Stimulated activated CD4-positive, alpha-beta T cell treated with anti-CD3 and anti-CD28 coated beads, Interleukin-2, amount 100 ng/mL, for 4 hours (primary cell): ENCODE measurements around the gene PLOD3.

Experiments
- DNase-seq: peaks from one replicate; pipeline ENCODE4 v3.0.0-alpha.2; 2020; ENCODE audit warnings: low read depth

Gene PLOD3

DNA sequence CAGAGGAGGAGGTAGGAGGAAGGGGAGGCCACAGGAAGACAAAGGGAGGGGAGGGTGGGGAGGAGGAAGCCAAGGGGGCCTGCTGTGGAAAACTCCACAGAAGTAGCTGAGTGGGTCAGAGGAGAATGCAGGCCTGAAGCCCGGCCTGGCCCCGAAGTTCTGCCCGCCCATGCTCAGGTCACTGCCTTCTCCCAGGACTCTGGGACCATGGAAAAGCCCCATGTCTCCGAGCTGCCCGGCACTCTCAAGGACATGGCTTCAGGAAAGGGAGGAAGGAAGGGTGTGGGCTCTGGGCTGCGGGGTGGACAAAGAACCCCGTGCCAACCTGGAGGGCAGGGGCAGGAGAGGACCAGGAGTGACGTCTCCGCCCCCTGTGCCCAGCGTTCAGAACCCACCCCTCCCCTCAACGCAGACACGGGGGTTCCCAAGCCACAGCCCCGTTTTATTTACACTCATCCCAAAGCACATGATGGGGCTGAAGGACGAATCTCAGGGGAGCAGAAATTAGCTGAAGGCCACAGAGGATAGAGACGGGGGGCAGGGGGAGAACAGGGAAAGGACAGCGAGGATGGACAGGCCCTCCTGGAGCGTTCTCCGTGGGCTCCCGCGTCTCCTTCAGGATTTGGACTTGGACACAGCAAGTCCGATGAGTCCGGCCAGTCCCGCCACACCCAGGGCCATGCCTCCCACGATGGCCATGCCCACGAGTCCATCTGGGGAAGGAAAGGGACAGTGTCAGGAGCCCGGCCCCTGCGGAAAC, 22.0 kb upstream of the PLOD3 start:
- no peak for DNase-seq

DNA sequence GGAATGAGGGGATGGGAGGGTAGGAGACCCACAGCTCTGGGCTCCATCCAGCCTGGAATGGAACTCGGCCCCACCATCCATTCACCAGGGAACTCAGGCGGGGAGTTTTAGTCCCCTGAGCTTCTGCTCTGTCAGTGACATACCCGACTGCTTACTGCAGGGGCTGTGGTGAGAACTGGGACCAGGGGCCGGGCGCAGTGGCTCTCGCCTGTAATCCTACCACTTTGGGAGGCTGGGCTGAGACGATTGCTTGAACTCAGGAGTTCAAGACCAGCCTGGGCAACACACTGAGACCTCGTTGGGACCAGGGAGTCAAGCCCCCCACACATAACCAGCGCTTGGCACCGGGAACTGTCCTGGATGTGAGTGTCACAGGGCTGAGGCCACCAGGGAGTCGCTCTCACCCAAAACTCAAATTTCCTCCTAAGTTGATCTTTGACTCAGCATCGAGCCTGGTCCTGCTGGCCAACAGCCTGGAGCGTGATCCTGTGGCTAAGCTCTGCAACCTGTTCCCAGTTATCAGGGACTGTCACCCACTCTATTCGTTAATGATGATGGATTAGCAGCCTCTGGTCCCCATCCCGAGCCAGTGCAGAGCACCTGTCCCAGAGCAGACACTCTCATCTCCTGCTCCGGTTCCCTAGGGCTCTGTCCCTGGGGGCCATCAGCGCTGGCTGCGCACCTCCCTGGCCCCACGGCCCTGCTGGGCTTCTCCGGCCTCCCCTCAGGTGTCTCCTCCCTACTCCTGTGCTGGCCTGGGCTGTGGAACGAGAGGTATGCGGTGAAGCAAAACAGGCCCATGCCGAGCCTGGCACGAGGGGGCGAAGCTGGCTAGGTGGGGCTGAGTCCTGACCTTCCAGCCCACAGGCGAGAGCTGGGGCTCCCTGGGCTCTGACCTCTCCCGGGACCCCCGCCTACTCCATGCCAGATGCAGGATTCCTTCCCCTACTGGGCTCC, 21.1 kb upstream of the PLOD3 start:
- DNase-seq, result no peak

DNA sequence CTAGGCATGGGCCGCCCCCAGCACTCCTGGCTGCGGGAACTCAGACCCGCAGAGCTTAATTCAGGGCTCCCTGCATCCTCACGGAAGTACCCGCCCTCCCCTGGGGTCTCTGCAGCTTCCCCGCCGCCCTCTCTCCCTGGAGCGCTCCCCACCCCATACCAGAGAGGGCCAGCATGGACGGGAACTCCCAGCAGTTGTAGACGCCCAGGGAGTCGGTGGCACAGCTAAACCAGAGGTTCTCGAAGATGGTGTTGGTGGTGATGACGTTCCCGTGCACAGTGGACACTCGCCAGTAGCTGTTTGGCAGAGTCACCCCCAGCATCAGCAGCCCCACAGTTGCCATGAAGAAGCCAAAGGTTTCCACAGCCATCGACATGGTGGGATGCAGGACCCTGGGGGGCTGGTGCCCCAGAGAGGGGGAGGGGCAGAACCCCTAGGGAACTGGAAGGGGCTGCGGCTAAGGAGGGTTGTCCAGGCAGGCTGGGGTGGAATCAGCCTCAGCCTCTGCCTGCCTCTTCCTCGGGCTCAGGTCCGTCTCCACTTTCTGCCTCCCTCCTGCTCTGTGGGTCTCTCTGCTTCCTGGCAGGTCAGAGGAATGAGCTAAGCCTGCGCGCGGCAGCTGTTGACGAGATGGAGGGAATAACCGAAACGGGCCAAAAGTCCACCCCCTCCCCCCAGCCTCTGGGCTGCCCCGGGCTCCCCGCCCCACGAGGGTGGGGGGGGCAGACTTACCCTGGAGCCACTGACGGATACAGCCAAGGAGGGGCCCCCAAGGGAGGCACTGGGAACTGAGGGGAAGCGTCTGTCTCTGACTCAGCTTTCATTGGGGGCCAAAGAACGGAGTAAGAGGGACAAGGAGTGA, 20.1 kb upstream of the PLOD3 start, which contains the start of gene CLDN15:
CLDN15 (minus strand) TSS at position 597 of the 862 bp plus-strand sequence; CDS start at position 376, 221 bp downstream.
- no peak for DNase-seq

DNA sequence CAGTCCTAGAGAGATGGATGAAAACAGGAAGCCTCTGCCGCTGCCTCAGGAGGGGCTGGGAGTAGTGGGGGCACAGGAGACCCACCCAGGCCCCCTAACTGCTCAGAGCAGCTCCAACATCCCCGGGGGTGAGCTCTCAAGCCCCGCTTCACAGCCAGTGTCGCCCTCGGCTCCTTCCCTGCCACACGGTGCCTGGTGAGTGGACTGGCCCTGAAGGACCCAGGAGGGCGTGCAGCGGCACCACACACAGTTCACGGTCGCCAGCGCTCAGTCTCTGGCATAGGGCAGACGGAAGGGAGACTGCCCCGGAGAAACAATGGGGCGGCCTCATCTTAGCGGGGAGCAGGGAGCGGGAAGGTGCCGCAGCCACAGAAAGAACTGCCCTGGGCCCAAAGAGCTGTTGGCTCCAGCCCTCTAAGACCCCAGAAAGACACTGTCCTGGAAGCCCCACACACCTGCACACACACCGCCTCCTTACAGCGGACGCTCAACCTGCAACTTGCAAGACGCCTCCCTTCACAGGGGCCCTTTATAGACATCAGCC, 19.0 kb upstream of the PLOD3 start:
- DNase-seq, result no peak

DNA sequence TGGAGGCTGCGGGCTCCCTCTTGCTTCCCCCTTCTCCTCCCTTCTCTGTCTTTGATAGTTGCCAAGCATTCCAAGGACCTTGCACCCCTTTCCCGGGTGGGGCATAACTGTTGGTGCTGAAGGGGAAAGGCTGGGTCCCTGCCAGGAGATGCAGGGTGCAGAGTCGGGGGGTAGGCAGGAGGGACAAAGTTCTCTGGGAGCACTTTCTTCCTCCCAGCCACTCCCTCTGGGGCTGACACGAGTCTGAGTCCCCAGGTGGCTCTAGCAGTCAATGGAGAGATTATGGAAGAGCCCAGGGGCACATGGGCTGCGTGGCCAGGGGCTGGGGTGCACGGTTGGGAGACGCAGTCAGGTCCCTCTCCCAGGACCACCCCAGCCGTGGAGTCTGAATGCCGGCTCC, 18.1 kb upstream of the PLOD3 start:
- DNase-seq, result no peak

DNA sequence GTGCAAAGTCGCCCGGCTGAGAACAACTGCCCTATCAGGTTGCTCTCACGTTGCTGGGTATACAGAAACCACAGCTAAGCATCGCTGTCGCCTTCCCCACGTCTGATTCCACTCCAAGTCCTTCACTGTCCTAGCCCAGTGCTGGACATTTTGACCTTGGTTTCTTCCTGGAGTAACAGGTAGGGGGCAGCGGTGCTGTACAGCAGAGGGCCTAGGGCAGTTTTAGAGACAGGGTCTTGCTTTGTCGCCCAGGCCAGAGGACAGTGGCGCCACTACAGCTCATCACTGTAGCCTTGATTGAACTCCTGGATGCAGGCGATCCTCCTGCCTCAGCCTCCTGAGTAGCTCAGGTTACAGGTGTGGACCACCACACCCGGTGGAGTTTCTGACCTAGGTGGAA, 17.7 kb upstream of the PLOD3 start:
- DNase-seq, result no peak

DNA sequence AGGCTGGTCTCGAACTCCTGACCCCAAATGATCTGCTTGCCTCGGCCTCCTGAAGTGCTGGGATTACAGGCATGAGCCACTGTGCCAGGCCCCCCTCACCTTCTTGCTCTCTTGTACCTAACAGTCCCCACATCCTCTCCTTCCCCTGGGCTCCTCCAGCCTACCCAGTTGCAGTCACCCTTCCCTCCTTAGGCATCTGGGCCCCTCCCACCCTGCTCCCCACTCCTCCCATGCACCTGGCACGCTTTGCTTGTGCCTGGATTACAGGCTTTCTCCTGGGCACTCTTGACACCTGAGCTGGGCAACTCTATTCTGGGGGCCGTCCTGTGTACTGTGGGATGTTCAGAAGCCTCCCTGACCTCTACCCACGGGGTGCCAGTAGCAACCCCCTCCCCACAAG, 17.3 kb upstream of the PLOD3 start:
- DNase-seq, result no peak

DNA sequence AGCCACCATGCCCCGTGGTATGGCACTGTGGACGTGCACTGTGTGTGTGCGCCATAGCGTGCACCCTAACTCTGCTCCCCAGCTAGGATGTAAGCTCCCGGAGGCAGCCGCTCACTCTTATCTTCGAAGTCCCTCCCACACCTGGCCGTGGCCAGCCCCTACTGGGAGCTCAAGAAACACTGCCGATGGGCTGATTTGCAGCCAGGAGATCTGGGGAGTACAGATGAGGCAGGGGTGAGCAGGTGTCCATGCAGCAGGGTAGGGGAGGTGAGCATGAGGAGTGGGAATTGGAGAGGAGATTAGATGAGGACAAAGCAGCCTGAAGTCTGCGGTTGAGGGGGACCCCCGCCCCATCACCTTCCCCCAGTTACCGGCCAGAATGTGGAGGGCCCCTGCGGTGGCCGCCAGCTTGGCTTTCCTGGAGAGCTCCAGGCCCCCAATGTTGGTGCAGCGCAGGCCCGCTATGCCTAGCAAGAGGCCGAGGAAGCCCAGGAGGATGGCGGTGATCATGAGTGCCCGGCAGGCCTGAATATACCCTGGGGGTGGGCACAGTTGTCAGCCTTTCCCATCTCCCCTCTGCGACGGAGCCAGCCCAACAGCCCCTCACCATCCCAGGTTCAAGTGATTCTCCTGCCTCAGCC, 16.6 kb upstream of the PLOD3 start:
- DNase-seq, result no peak

DNA sequence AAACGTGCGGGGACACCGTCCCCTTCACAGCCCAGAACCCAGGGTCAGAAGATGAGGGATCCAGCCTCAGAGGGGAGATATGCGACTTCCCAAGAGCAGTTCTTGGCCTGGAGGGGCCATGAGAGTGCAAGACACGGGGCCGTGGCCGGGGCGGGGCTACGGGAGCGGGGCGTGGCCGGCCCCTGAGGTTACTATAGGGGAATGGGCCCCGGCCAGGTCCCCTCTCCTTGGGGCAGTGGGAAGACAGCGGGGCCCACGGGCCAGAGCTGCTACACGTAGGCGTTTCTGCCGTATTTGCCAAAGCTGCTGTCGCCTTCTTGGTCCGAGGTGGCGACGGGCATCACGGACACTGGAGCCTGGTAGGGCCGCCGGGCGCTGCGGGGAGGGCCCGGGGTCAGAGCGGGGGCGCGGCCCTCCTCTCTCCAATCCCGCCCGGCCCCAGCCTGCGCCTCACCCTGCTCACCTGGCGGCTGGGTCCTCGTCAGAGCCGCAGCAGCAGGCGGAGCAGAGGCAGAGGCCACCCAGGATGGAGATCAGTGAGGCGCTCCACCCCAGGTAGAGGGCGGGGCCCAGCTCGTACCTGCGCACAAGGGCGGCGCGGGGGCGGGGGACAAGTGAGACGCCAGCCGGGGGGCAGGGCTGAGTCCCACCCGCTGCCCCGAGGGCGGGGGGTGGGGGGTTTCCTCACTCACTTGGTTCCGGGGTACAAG, 14.9 kb upstream of the PLOD3 start:
- DNase-seq, result no peak

DNA sequence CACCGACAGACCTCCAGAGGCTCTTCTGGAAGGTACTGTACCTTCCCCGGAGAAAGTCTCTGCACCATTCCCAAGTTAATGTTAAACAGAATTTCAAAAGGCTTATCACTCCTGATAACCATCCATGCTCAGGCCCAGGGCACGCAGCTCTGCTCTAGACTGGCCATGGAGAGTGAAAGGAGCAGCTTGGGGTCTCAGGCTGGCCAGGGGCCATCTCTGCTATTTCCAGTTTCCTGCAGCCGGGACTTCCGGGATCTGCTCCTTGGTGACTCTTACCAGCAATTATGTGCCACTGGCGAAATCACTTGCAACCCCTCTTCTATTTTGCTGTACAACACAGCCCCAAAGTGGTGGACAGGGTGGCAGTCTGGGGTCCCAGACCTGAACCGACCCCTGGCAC, 14.3 kb upstream of the PLOD3 start:
- no peak for DNase-seq

DNA sequence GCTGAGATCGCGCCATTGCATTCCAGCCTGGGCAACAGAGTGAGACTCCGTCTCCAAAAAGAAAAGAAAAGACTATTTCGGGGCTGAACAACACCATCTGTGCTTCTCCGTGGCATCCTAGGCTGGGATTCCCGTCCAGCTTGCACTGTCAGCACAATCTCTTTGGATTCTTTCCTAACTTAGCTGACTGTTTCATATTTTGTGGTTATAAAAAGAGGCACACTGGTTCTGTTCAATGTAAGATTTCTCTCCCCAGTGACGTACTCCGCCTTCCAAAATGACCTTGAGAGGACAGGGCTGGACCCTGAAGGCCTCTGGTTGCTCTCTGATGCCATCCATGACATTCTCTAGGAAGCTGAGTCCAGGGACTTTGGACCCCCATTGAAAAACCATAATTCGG, 9.3 kb upstream of the PLOD3 start:
- no peak for DNase-seq

DNA sequence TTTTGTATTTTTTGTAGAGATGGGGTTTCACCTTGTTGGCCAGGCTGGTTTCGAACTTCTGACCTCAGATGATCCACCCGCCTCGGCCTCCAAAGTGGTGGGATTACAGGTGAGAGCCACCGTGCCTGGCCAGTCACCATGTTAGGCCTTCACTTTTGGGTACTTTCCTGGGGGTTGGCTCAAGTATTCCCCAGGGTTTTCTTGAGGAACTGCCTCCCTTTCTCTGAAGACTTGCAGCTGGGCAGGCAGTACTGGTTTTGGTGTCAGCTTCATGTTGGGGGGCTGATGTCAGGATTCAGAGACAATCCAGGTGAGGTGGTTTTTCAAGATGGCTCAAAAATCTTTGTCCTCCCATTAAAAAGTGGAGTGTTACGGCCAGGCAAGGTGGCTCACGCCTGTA, 8.3 kb upstream of the PLOD3 start:
- DNase-seq, result no peak

DNA sequence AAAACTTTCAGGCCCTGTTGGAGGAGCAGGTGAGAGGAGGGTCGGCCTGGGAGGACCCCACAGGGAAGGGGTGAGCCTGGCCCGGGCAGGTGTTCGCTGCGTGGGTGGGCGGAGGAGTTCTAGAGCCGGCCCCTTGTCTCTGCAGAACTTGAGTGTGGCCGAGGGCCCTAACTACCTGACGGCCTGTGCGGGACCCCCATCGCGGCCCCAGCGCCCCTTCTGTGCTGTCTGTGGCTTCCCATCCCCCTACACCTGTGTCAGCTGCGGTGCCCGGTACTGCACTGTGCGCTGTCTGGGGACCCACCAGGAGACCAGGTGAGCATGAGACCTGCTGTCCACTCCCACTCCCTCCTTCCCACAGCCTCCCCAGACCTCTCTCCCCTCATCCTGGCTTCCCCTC, 6.1 kb upstream of the PLOD3 start:
- DNase-seq, result no peak

DNA sequence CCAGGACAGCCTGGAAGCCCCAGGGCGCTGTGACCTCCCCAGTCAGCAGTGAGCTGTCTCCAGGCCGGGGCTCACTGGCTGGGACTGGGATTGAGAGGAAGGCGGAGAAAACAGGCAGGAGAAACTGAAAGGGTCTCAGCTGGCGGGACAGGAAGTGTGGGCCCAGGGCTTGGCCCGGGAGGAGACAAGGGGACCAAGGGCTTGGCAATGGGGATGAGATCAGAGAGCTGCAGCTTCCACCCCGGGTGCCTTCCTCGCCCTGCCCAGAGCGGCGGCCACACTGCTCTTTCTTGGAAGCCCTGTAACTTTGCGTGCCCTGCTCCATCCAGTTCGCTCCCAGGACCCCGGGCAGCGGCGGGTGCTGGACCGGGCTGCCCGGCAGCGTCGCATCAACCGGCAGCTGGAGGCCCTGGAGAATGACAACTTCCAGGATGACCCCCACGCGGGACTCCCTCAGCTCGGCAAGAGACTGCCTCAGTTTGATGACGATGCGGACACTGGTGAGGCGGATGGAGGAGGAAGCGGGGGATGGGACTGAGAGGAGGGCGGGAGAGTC, 5.0 kb upstream of the PLOD3 start:
- no peak for DNase-seq

DNA sequence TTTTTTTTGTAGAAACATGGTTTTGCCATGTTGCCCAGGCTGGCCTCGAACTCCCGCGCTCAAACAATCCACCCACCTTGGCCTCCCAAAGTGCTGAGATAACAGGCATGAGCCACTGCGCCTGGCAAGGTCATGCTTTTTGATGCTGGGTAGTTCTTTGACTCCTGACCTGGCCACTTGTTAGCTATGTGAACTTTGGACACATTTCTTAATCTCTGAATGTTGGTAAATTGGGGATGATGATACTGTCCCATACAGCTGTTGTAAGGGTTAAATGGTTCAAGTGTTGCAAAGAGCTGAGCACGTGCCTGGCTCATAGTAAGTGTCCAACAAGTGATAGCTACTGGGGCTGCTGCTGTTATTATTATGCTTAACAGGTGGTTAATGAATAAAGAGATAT, 2.9 kb upstream of the PLOD3 start:
- DNase-seq, result no peak

DNA sequence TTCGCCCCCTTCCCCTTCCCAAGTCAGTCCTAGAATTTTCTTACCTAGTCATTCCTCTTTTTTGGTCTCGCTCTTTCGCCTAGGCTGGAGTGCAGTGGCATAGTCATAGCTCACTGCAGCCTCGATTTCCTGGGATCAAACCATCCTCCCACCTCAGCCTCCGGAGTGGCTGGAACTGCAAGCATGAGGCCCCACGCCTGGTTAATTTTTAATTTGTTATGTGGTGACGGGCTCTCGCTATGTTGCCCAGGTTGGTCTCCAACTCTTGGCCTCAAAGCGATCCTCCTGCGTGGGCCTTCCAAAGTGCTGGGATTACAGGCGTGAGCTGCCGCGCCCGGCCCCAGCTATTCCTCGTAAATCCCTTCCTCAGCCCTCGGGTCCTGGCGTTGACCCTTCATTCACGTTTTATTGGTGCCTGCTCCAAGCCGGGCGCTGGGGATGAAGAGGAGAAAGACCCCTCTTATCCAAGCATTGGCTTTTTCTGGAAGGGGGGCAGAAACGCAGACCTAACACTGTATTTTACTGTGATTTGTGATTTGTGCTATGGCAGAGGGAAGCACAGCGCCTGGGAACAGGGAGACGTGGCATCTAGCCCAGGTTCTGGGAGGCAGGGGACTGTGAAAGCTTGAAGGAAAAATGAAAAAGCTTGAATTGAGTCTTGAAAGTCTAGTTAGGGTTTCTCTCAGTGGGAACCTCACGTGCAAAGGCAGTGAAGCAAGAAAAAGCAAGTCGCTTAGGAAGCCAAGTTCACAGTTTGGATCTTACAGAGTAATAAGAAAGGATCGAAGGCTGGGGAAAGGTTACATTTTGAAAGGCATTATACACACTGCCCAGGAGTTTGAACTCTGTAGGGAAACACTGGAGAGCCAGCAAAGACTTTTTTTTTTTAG, 1.1 kb upstream of the PLOD3 start:
- DNase-seq, result no peak

DNA sequence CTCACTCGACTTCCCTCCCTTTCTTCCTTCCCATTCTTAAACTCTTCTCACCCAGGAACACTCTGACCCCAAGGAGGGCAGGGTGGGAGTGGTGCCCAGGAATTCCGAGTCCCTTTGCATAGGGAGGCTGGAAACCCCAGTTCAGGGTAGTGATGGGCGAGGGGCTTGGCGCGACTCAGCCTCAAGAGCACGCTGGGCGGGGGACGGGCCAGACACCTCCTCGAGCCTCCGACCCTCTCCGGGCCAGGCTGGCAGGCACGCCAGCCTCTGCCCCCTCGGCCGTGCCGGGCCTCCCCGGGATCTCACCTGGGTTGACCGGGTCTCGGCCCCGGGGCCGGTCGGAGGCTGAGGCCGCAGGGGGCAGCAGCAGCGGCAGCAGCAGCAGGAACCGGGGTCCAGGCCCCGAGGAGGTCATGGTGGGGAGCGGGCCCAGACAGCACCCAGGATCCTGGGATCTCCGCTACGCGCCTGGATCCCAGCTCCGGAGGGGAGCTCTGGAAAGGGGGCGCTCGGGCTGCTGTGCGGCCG, 457 bp downstream of the PLOD3 start:
- DNase-seq, result no peak

DNA sequence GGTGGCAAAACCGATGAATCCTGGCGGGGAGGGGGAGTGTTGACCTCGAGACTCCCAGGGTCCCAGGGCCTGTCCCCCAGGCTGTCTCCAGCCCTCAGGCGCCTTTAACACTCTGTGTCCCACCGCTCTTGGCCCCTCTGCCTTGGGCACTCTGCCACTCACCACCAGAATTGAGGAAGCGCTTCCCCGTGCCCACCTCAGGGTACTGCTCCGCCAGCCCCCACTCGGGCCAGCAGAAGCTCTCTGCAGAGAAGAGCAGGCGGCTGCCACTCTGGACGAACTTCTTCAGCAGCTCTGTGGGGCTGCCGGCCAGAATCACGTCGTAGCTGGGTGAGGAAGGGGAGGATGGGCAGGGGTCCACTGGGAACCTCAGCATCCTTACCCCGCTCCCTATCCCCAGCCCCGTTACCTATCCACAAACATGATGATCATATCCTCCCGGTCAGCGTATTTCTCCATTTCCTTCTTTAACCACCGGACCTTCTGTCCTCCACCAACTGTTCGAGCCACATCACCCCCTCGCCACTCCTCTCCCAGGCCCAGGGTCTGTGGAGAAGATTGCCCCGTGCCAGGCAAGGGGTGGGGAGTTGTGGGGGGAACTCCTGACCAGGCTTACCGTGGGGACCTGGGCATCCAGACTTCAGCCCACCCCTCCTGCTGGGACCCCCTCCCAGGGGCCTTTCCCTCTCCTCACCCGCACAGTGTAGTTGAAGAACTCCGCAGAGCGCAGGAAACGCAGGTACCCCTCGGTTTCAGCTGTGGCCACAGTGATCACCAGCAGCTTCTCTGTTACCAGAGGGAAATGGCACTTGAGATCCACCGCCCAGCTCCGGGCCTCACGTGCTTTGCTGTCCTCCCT, 1.2 kb downstream of the PLOD3 start:
- no peak for DNase-seq
